ENCODE results near the gene WFDC2.

The WFDC2 gene

GRCh38 chr20:45500022-45500421 lies 30.5 kb downstream of the WFDC2 start:
- TF ChIP-seq TAF1 (IDR thresholded peaks at IDR 0.05; ENCODE audit: borderline replicate concordance, insufficient read depth, low read length) (no peak), POLR2AphosphoS5 (IDR thresholded peaks at IDR 0.05; ENCODE audit: low read depth, low read length) (no peak), FOXP2 (optimal IDR thresholded peaks at IDR 0.05; ENCODE audit: borderline replicate concordance, extremely low read depth, extremely low read length, insufficient read depth) (no peak), REST (IDR thresholded peaks at IDR 0.05; ENCODE audit: insufficient read depth in 1 of 2, low read depth in 2 of 2, low read length in 2 of 2) (no peak)

- TF ChIP-seq TAF1 (IDR thresholded peaks at IDR 0.05; ENCODE audit: borderline replicate concordance, insufficient read depth, low read length) (no peak), FOXP2 (optimal IDR thresholded peaks at IDR 0.05; ENCODE audit: borderline replicate concordance, extremely low read depth, extremely low read length, insufficient read depth) (no peak), REST (IDR thresholded peaks at IDR 0.05; ENCODE audit: insufficient read depth in 1 of 2, low read depth in 2 of 2, low read length in 2 of 2) (no peak), POLR2AphosphoS5 (IDR thresholded peaks at IDR 0.05; ENCODE audit: low read depth, low read length) (no peak), SIN3A (IDR thresholded peaks at IDR 0.05; ENCODE audit: borderline replicate concordance, insufficient read depth, low read length) (no peak)
These were observed 32.0 kb downstream of the WFDC2 start for GRCh38 chr20:45501600-45501999.

GRCh38 chr20:45502561-45502960 lies 33.0 kb downstream of the WFDC2 start:
- TF ChIP-seq SIN3A (IDR thresholded peaks at IDR 0.05; ENCODE audit: borderline replicate concordance, insufficient read depth, low read length), result no peak
- TF ChIP-seq REST (IDR thresholded peaks at IDR 0.05; ENCODE audit: insufficient read depth in 1 of 2, low read depth in 2 of 2, low read length in 2 of 2), result no peak
- TF ChIP-seq FOXP2 (optimal IDR thresholded peaks at IDR 0.05; ENCODE audit: borderline replicate concordance, extremely low read depth, extremely low read length, insufficient read depth), result no peak
- TF ChIP-seq POLR2AphosphoS5 (IDR thresholded peaks at IDR 0.05; ENCODE audit: low read depth, low read length), result no peak
- TF ChIP-seq TAF1 (IDR thresholded peaks at IDR 0.05; ENCODE audit: borderline replicate concordance, insufficient read depth, low read length), result no peak

GRCh38 chr20:45503403-45503802 lies 33.9 kb downstream of the WFDC2 start:
- no peak for TF ChIP-seq TAF1 (IDR thresholded peaks at IDR 0.05; ENCODE audit: borderline replicate concordance, insufficient read depth, low read length)
- TF ChIP-seq SIN3A (IDR thresholded peaks at IDR 0.05; ENCODE audit: borderline replicate concordance, insufficient read depth, low read length), result no peak
- no peak for TF ChIP-seq FOXP2 (optimal IDR thresholded peaks at IDR 0.05; ENCODE audit: borderline replicate concordance, extremely low read depth, extremely low read length, insufficient read depth)
- TF ChIP-seq REST (IDR thresholded peaks at IDR 0.05; ENCODE audit: insufficient read depth in 1 of 2, low read depth in 2 of 2, low read length in 2 of 2), result no peak
- no peak for TF ChIP-seq POLR2AphosphoS5 (IDR thresholded peaks at IDR 0.05; ENCODE audit: low read depth, low read length)

GRCh38 chr20:45506398-45506797 lies 36.8 kb downstream of the WFDC2 start:
- TF ChIP-seq SIN3A (IDR thresholded peaks at IDR 0.05; ENCODE audit: borderline replicate concordance, insufficient read depth, low read length) (no peak), TAF1 (IDR thresholded peaks at IDR 0.05; ENCODE audit: borderline replicate concordance, insufficient read depth, low read length) (no peak), REST (IDR thresholded peaks at IDR 0.05; ENCODE audit: insufficient read depth in 1 of 2, low read depth in 2 of 2, low read length in 2 of 2) (no peak), POLR2AphosphoS5 (IDR thresholded peaks at IDR 0.05; ENCODE audit: low read depth, low read length) (no peak), FOXP2 (optimal IDR thresholded peaks at IDR 0.05; ENCODE audit: borderline replicate concordance, extremely low read depth, extremely low read length, insufficient read depth) (no peak)
